NCI-H2196 treated with DMSO at 0.1 percent for 48 hours (cell line): ENCODE data around the gene CFAP90.

Experiments
- DNase-seq: peaks from one replicate; lab custom pipeline; 2025; ENCODE audit not compliant: unreplicated experiment; lab: John Stamatoyannopoulos, UW

CFAP90 gene, protein sequence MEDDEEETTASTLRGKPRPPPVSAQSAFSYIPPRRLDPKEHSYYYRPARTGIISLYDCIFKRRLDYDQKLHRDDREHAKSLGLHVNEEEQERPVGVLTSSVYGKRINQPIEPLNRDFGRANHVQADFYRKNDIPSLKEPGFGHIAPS

DNA sequence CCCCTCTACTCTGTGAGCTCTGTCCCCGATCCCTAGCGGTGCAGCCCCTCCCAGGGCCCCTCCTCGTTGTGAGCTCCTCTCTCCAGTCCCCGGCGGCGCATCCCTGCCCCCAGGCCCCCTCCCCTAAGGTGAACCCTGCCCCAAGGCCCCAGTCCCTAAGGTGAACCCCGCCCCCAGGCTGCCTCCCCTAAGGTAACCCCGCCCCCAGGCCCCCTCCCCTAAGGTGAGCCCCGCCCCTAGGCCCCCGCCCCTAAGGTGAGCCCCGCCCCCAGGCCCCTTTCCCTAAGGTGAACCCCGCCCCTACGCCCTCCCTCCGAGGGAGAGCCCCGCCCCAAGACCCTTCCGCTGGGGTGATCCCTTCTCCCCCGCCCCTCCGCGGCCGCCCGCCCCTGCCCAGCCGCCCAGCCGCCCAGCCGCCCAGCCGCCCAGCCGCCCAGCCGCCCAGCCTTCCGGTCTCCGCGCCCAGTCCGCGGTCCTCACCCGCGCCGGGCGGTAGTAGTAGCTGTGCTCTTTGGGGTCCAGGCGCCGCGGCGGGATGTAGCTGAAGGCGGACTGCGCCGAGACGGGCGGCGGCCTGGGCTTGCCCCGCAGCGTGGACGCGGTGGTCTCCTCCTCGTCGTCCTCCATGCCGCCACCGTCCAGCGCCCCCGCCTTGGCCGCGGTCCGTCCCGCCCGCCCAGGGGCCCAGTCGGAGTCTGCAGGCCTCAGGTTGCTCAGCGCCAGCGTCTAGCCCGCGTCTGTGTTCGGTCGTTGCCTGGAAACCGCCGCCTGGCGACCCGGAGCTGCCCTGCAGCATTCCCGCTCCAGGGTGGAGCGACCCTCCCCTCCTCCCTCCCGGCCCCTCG, at the start of gene CFAP90:
Gene CFAP90 (minus strand): TSS at position 739 of the 845 bp plus-strand sequence. CDS start 112 bp downstream, at position 627.
- no peak for DNase-seq

DNA sequence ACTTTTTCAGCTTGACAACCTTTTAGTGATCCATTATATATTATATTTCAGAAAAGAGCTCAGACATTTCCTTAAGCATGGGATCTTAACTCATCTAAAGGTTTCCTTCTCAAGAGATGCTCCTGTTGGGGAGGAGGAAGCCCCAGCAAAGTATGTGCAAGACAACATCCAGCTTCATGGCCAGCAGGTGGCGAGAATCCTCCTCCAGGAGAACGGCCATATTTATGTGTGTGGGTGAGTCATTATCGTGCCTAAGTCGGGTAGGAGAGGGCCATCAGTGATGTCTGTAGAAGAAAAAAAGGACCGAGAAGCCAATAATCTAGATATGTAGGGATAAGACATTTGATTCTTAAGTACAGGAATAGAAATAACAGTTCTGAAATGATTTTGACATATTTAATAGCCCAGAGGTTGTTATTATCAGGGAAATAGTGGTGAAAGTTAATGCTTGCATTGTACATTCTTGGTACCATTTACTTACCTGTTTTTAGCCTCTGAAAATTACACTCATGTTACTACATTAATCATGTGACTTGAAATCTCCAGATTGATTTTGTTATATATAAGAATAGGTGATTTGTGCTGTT, 46.2 kb upstream of the CFAP90 start:
- no peak for DNase-seq

DNA sequence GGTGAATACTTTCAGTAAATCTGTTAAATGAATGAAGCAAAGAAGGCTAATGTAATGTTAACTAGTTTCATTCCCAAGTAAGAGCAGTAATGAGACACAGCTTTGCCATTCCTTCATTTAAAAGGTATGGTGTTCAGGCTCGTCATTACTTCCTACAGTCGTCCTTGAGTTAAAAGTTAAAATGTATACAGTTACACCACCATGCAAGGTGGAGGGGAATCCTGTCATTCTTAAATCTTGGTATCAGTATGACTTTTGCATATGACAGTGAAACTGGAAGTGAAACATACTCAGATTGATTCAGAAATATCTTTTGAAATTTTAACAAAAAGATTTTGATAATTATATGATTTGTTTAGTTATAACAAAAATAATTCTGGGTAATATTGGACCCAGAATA, 43.9 kb upstream of the CFAP90 start:
- DNase-seq = no peak

DNA sequence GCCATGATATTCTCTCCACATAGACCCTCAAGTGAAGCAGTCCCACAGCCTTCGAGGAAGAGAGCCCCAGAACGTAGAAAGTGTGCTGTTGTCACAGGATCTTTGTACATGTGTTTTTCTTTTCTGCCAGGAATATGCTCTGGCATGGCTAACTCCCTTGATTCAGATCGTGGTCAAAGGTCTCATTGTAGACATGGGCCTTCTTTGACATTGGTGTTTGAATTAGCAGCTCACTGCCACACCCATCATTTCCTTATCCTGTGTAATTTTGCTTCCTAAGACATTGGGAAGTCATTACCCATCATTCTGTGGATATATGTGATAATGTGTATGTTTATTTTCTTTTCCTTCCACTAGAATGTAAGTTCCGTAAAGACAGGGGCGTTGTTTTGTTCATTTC, 43.5 kb upstream of the CFAP90 start:
- DNase-seq = no peak

DNA sequence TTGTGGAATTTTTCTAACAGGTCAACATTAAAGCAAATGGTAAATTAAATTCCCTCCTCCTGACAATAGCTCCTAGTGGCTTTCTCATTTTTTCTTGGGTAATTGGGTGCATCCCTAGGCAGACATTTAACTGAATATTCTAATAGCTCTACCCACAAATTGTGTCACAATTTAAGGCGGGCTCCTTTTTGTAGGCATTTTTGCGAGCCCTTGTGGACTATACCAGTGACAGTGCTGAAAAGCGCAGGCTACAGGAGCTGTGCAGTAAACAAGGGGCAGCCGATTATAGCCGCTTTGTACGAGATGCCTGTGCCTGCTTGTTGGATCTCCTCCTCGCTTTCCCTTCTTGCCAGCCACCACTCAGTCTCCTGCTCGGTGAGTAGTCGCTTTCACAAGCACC, 38.0 kb upstream of the CFAP90 start:
- no peak for DNase-seq

DNA sequence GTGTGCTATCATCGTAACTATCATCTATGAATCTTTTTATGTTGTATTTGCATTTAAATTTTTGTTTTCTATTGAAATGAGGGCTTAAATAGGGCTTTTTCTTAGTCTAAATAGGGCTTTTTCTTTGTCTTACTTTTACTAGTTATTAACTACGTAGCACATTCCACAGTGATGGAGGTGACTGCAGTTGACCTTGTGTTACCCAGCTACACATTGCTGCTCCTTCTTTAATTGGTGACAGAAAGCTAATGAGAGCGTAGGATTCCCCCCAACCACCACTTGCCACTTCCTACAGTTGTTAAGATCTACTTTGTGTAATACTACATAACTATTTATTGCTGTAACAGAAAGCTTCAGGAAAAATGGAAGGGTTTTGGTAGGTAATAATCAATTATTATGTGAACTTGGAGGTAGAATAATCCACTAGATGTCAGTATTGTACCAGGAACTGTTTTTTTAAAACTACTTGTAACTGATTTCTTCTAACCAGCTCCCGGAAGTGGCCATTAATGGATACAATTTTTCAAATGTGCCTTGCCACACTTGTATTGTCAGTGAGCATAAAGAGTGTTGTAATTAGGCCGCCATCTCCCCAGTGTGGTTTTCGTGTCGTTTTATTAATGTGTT, 36.0 kb upstream of the CFAP90 start:
- DNase-seq = peak; percentile 28

DNA sequence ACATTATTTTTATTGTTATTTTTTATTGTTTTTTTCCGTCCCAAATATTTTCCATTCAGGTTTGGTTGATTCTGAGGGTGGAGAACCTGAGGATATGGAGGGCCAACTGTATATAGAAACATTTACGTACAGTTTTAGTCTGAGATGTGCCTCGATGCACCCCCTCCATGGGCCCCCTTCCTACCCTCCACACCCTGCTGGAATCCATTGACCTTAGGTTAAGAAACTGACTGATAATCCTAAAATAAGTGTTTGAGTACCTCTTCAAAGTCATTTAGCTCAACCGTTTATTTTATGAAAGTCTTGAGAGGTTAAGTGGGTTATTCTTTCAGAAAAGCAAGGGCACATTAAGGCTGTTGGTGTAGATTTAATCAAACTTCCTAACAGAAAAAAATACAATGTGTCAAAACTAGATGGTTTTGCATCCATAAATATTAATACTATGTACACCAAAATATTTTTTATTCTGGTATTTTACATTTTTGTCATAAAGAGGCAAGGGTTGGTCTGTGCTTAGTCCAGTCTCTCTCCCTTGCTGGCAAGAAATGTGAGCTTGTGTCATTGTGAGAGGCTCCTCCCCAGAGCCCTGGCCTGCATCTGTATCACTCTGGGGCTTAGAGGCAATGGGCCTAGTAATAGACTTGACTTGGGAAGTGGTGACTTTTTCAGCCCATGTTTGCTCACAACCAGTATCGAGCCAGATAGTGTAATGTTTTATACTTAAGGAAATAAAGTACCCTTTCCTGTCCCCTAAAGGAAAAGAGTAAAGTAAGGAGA, 33.7 kb upstream of the CFAP90 start:
- no peak for DNase-seq

DNA sequence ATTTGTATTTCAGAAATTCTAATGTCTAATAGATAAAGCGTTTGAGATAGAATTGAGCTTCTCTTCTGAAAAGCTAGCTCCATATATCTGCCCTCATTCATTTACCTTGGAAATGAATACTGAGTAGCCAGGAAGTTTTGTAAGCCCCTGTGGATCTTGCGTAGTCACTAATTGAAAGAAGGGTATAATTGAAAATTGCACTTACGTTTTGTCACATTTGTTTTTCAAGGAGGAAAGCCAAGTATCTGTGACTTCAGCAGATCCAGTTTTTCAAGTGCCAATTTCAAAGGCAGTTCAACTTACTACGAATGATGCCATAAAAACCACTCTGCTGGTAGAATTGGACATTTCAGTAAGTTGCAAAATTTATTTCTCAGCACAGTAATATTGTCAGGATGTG, 32.0 kb upstream of the CFAP90 start:
- no peak for DNase-seq

DNA sequence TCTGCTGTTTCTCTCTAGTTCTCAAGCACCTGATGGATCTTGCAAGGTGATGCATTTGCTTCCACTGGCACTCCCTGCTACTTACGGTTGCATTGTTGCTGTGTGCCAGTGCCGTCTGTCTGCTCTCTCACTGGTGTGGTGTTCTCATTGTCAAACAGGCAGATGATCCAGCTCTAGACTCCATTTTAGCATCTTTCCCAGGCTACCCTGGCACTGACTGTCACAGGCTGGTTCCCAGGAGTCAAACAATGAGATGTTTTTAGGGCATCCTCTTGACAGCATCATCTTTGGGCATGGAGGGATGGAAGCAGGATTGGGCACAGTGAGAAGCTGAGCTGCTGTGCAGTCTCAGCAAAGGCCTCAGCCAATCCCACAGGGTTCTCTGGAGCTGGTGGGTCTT, 30.9 kb upstream of the CFAP90 start:
- DNase-seq = no peak

DNA sequence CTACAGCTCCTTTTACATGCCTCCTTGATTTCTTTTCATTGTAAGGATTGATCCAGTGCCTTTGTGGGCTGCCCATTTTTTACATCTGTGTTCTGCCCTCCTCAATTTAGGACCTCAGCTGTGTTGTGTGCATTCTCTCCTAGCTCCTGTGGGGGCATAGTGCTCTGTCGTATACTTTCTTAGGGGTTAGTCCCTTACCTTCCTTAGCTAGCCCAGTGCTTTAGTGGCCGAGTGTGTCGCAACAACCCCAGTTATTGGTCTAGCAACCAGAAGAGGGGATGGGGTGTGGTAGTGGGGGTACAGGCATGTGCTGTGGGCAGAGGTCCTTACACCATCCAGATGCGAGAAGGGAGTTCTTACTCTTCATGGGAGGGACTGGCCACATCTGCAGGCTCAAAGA, 30.2 kb upstream of the CFAP90 start:
- DNase-seq = no peak

DNA sequence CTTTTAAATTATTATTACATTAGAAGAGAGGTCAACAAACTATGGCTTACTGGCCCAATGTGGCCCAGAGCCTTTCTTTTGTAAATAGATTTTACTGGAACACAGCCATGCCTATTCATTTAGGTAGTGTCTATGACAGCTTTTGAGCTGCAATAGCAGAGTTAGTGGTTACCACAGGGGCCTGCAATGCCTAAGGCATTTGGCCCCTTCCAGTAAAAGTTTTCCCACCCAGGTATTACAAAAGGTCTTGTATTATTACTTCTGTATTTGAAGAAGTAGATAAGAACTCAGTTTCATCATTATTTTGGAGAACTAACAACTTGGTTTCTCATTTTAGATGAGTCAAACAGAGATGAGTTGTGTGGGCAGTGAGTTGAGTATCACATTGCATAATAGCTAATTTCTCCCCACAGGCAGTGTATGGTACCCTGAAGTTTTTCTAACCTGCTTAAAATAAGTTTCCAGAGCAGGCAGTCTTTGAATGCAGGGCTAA, 27.5 kb upstream of the CFAP90 start:
- DNase-seq = no peak

DNA sequence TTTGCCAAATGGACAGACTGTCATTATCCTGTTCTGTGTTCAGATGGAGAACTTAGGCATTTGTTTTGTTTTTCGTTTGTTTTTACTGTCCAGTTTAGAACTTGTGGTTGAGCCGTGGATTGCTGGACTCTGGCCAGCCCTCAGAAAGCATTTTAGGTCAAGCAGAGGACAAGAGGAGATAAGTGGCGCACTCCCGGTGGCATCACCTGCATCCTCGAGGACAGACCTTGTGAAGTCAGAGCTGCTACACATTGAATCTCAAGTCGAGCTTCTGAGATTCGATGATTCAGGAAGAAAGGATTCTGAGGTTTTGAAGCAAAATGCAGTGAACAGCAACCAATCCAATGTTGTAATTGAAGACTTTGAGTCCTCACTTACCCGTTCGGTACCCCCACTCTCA, 26.9 kb upstream of the CFAP90 start:
- no peak for DNase-seq

DNA sequence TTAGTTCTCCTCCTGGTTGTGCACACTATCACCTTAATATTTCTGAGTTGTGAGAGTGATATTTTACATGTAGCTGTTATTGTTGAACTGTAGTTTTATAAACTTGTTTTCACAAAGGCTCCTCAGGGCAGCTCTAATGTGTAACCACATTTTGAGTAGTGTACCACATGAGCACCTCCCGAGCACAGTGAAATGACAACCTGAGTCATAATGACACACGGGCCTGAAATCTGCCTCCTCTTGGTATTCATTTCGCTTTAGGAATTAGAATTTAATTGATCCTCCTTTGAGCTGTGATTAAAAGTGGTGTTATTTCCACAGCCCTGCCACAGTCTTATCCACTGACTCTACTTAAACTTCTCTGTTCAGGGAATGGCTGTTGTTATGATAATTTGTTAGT, 25.9 kb upstream of the CFAP90 start:
- DNase-seq = no peak

DNA sequence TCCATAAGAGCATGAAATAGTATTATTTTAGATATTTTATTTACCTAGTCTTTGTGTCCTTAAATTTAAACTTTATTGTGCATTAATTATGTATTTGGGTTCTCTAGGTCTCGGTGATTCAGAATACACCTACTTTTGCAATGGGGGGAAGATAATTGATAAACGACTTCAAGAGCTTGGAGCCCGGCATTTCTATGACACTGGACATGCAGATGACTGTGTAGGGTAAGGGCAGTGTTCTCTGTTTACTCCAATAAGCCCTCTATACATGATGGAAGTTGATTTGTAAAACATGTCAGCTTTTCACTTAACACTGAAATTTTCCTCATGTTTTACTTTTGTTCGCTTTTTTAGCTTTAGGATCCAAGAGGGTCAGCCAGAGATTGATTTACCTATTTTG, 24.2 kb upstream of the CFAP90 start:
- DNase-seq = no peak

DNA sequence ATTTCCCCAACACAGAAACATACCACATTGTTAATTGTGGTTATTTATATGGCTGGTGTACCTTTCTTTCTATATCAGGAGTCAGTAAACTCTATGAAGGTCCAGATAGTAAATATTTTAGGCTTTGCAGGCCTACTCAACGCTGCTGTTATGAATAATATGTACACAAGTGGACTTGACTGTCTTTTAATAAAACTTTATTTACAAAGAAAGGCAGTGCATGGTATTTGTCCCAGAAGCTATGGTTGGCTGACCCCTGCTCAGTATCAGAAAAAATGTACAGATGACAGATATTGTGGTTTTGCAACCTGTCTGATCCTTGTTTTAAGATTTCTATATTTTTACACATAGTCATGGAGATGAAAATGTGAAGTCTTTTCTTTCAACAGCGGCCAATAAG, 23.7 kb upstream of the CFAP90 start:
- no peak for DNase-seq

DNA sequence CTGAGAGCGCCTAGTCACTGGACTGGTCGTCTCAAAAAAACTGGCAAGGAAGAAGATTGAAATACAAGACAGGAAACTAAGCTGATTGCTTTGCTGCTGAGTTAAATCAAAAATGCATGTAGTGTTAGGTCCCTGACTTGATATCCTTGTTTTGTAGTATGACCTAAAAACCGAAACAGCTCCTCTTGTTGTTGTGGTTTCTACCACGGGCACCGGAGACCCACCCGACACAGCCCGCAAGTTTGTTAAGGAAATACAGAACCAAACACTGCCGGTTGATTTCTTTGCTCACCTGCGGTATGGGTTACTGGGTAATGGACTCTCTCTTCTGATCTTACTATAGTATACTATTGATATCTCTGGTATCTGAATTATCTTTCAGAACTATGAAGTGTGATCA, 22.3 kb upstream of the CFAP90 start:
- no peak for DNase-seq

DNA sequence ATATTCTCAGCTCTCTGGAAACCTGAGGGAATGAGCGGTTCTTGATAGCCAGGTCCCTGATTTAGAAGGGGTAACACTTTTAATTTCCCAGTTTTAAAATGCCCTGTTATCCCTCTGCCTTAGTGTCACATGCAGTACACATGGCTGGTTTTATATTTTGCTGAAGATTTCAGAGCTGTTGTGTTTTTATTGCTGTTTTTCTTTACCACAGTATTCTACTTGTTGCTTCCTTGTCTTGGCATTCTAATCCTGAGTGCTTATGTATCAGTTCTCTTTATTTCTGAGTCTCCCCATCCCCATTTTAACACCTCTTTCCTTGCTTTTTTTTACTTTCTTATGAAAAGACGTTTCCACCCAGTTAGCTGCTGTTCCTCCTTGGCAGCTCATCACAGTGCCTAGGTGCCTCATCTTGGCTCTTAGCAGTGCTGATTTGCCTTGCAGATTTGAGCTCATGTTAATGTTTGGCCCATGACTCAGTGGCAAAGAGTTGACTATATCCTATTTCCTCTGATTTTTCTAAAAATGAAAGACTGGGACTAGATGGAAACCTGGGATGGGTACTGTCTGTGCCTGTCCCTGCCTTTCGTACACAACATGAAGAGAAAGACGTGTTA, 21.7 kb upstream of the CFAP90 start:
- DNase-seq = no peak

DNA sequence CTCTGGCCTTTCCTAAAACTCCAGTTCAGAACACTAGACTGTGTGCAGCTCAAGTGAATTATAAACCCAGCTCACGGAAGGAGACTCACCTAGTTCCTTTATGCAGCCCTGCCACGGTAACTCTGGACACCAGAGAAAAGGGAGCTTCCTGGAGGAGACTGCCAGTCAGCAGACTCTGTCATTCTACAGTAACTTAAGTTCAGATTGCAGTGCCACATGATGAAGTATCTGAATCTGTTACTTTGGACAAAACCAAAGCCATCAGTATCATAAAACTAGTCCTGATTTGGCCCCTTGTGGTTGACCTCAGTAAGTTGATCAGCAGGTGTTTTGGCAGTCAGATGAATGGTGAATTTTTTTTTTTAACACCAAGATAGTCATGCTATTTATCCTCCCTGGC, 20.7 kb upstream of the CFAP90 start:
- DNase-seq = no peak

DNA sequence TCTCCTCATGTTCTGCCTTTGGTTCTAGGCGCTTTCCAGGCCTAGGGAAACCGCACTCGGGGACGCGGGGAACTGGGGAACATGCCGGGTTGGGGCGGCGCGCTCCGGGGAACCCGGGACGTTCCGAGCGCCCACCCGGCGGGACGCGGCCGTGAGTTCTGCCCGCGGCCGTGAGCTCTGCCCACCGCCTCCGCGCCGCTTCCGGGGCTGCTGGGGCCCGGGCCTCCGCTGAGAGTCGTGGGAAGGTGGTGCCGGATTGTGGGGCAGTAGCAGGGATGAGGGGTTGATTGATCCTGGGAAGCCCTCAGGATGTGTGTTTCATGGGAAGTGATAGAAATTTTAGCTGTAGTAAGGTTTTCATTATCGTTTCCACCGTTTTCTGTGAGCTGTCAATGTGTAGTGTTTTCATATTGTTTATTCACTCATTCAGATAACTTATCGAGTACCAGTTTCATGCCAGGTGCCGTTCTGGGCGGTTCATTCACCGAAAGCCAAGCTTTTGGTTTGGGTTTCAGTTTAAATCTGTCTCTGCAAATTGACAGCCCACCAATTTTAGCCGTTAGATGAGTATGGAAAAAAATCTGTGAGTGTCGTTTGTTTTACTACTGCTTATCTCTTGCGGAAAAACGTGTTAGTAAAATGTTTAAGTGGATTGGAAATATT, 18.7 kb upstream of the CFAP90 start:
- DNase-seq = no peak
